Urinary bladder (tissue), 4 donors: ENCODE data around the gene VMO1. TPM values are rescaled to one million over a fixed set of nuclear protein-coding genes. Genes with fewer than 3 reads are reported as not detected.

Source experiments
- DNase-seq: peaks from one replicate; pipeline ENCODE4 v3.0.0-alpha.2; 2015; ENCODE audit errors: extremely low spot score
- H3K27ac ChIP-seq: one replicate; pipeline ENCODE4 v1.5.1; 2013; ENCODE audit warnings: low read depth, mild to moderate bottlenecking, moderate library complexity
- H3K36me3 ChIP-seq: one replicate; pipeline ENCODE4 v1.6.1; 2013; ENCODE audit warnings: mild to moderate bottlenecking, moderate library complexity; ENCODE audit not compliant: insufficient read depth
- H3K4me1 ChIP-seq: one replicate; pipeline ENCODE4 v1.6.1; 2013; ENCODE audit warnings: mild to moderate bottlenecking, moderate library complexity; ENCODE audit not compliant: insufficient read depth
- H3K4me3 ChIP-seq: one replicate; pipeline ENCODE4 v1.5.1; 2013; ENCODE audit warnings: low read depth, low read length
- WGBS: extraction: QIAGEN DNeasy Blood & Tissue Kit; methylation state at CpG from one replicate; pipeline ENCODE4 v1.1.7; 2013; 5-methylcytosine and 5-hydroxymethylcytosine counted together
- polyA plus RNA-seq: library from polyadenylated mRNA; stranded (reverse); fragments of 200-250 nt; gene quantifications from one replicate; pipeline ENCODE4 v1.2.3, GENCODE V29; 2013
- total RNA-seq: library from RNA; depleted of rRNA; stranded (reverse); fragments of >200 nt; gene quantifications from one replicate; pipeline ENCODE4 v1.2.3, GENCODE V29; 2014
- donor health status: healthy with polysubstance abuse.
- donor health status: healthy.

Gene VMO1
- total and polyA plus RNA-seq, 2 donors: 0.95 to 2.4 TPM

DNA sequence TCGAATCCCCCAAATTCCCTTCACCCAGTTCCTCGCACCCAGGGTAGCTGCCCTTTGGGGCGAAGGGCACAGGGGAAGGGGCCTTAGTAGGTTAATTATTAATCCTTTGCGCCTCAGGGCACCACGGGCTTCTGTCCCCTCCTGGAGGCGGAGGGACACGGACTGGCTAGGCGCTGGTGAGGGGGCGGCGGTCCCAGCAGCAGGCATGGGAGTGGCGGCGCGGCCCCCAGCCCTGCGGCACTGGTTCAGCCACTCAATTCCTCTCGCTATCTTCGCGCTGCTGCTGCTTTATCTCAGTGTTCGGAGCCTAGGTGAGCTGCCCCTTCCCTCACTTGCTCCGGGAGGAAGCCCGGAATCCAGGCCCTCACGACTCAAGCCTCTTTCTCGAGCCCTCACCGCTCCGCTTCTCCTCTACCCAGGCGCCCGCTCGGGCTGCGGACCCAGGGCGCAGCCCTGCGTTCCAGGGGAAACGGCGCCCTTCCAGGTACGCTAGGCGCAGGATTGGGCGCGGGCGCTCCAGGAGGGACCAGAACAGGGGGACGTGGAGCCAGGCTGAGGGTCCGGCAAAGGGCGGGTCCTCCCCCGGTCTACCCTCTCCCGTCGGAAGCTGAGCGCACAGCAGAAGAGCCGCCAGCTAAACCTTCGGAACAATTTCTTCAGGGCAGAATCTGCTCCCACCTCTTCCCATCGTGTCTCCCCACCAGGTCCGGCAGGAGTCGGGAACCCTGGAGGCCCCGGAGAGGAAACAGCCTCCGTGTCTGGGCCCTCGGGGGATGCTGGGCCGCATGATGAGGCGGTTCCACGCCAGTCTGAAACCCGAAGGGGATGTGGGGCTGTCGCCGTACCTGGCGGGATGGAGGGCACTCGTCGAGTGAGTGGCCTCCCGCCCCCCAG, 2.9 kb upstream of the VMO1 start, which contains the start of gene GLTPD2:
TSS of gene GLTPD2 (plus strand) at position 158 of the 894 bp plus-strand sequence. CDS start at position 206, 48 bp downstream.
- peak within 1 kb of the TSS; percentile 57 for H3K4me3 ChIP-seq
- no peaks in the 10 kb centered on the region for H3K36me3 ChIP-seq
- WGBS: 34% methylated on average over 62 of the region's 62 CpGs
- H3K27ac ChIP-seq: peak within 1 kb of the TSS; percentile 94
- no peaks in the 10 kb centered on the region for H3K4me1 ChIP-seq
- DNase-seq: no peak

DNA sequence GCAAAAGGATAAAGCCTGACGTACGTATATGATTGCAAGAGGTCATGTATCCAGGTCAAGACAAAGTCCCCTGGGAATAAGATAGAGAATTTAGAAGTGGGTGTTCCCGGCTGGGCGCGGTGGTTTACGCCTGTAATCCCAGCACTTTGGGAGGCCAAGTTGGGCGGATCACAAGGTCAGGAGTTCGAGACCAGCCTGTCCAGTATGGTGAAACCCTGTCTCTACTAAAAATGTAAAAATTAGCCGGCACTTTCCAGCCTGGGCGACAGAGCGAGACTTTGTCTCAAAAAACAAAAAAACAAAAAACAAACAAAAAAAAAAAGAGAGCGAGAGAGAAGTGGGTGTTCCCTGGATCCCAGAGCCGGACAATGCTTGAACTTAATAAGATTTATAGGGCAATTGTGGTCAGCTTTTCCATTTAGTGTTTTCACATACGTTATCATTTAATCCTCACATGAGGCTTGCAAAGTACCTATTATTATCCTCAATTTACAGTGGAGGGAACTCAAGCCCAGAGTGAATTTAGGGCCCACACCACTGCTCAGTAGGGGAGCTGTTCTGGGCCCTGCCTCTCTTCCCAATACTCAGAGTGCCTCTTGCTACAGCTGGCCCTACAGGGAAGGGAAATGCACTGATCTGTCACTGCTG, 2.1 kb upstream of the VMO1 start:
- Histone ChIP-seq H3K36me3 (no peaks in the 10 kb centered on the region), H3K27ac (no peak overlapping the region), H3K4me3 (no peak overlapping the region), H3K4me1 (no peaks in the 10 kb centered on the region)
- 78% methylated on average over 14 of the region's 14 CpGs for WGBS
- no peak for DNase-seq

- Histone ChIP-seq H3K36me3 (no peaks in the 10 kb centered on the region), H3K4me3 (peak overlapping the region; percentile 9), H3K27ac (no peak overlapping the region), H3K4me1 (no peaks in the 10 kb centered on the region)
- no peak for DNase-seq
- 5% methylated on average over 6 of the region's 6 CpGs for WGBS
Observed at GRCh38 chr17:4786516-4786915, 352 bp upstream of the VMO1 start.

- no peak overlapping the region for H3K27ac ChIP-seq
- no peaks in the 10 kb centered on the region for H3K4me1 ChIP-seq
- no peak for DNase-seq
- H3K36me3 ChIP-seq: no peaks in the 10 kb centered on the region
- peak overlapping the region; percentile 9 for H3K4me3 ChIP-seq
- 9% methylated on average over 61 of the region's 61 CpGs for WGBS
Observed at GRCh38 chr17:4785311-4786105, 656 bp downstream of the VMO1 start.

GRCh38 chr17:4782652-4783051, 3.5 kb downstream of the VMO1 start:
- H3K27ac ChIP-seq: no peak overlapping the region

GRCh38 chr17:4780325-4780955, 5.7 kb downstream of the VMO1 start:
- Histone ChIP-seq H3K4me1 (no peaks in the 10 kb centered on the region), H3K4me3 (no peak overlapping the region), H3K27ac (no peak overlapping the region), H3K36me3 (no peaks in the 10 kb centered on the region)
- 79% methylated on average over 11 of the region's 11 CpGs for WGBS
- no peak for DNase-seq

More at GRCh38 chr17:4782652-4783051, 3.5 kb downstream of the VMO1 start:
- Histone ChIP-seq H3K4me3 (no peak overlapping the region), H3K36me3 (no peaks in the 10 kb centered on the region), H3K4me1 (no peaks in the 10 kb centered on the region)
- DNase-seq: no peak
- 29% methylated on average over 28 of the region's 28 CpGs for WGBS

GRCh38 chr17:4777969-4778760, 8.0 kb downstream of the VMO1 start:
- Histone ChIP-seq H3K36me3 (no peaks in the 10 kb centered on the region), H3K27ac (no peak overlapping the region)
- 58% methylated on average over 9 of the region's 9 CpGs for WGBS

GRCh38 chr17:4772235-4772613, 13.9 kb downstream of the VMO1 start:
- Histone ChIP-seq H3K4me1 (no peaks in the 10 kb centered on the region), H3K4me3 (no peak overlapping the region), H3K27ac (no peak overlapping the region), H3K36me3 (no peaks in the 10 kb centered on the region)
- no peak for DNase-seq
- 63% methylated on average over 10 of the region's 10 CpGs for WGBS

More at GRCh38 chr17:4777969-4778760, 8.0 kb downstream of the VMO1 start:
- H3K4me1 ChIP-seq: no peaks in the 10 kb centered on the region
- no peak overlapping the region for H3K4me3 ChIP-seq
- DNase-seq: no peak

DNA sequence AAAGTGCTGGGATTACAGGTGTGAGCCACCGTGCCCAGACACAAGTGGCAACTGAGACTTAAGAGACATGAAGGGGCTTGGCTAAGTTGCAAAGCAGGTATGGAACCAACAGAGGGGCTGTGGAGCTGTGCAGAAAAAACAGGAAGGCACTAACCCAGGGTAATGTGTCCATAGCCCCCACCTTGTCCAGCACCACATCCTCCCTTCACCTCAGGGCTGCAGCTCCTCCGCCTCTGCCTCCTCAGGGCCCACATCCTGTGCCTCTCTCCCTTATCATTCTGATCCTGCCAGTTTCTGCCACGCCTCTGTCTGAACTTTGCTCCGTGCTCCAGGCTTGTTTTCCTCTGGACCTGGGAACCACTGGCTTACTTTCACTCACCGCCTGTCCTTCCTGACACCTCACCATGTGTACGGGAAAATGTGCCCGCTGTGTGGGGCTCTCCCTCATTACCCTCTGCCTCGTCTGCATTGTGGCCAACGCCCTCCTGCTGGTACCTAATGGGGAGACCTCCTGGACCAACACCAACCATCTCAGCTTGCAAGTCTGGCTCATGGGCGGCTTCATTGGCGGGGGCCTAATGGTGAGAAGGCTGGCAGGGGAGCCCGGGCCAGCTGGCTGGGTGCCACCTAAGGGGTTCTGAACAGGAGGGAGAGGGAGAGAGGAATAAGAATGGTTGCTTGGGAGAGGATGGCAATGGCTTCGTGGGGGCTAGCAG, 14.5 kb downstream of the VMO1 start, which contains the start of gene TM4SF5:
TSS of gene TM4SF5 (plus strand) at position 368 of the 716 bp plus-strand sequence. CDS start at position 405, 37 bp downstream.
- no peak within 1 kb of the TSS for H3K27ac ChIP-seq
- WGBS: 64% methylated on average over 13 of the region's 13 CpGs
- H3K4me1 ChIP-seq: no peaks in the 10 kb centered on the region
- no peaks in the 10 kb centered on the region for H3K36me3 ChIP-seq
- DNase-seq: no peak
- H3K4me3 ChIP-seq: no peak within 1 kb of the TSS

GRCh38 chr17:4769628-4770027, 16.5 kb downstream of the VMO1 start:
- H3K4me1 ChIP-seq: no peaks in the 10 kb centered on the region
- H3K36me3 ChIP-seq: no peaks in the 10 kb centered on the region
- no peak overlapping the region for H3K27ac ChIP-seq
- no peak for DNase-seq
- H3K4me3 ChIP-seq: no peak overlapping the region
- 88% methylated on average over 2 of the region's 2 CpGs for WGBS

DNA sequence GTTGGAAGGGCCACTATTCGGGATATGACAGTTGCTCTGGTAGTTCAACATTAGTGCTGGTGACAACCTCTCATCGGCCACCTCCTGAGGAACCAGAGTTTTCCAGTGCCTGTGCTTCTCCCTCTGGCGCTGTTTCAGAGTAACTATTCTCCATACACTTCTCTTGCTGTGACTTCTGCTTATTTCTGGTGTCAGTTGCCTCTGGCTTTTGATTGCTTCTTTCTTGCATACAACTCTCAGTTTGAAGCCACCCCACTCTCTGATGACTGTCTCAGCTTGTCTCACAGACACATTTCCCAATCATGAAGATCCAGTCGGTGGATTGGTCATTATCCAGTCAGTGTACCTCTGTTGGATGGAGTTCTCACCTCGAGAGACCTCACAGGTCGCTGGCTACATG, 17.9 kb downstream of the VMO1 start:
- no peaks in the 10 kb centered on the region for H3K4me1 ChIP-seq
- no peak for DNase-seq
- H3K4me3 ChIP-seq: no peak overlapping the region
- no peak overlapping the region for H3K27ac ChIP-seq
- no peaks in the 10 kb centered on the region for H3K36me3 ChIP-seq
- 76% methylated on average over 6 of the region's 6 CpGs for WGBS

DNA sequence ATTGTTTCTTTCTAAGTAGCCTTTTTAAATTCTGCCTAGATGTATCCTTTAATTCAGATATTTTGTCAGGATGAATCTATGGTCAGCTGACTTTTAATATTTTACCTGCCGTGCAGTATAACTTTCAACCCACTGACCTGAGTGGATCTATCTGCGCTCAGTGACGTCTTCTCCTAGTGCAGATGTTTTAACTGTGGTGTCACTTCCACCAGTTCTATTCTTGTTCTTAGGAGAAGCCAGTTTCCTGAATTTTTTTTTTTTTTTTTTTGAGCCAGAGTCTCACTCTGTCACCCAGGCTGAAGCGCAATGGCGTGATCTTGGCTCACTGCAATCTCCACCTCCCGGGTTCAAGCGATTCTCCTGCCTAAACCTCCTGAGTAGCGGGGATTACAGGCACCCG, 19.4 kb downstream of the VMO1 start:
- DNase-seq: no peak
- Histone ChIP-seq H3K4me1 (no peaks in the 10 kb centered on the region), H3K4me3 (no peak overlapping the region), H3K27ac (no peak overlapping the region), H3K36me3 (no peaks in the 10 kb centered on the region)
- 82% methylated on average over 9 of the region's 9 CpGs for WGBS
